HG03280 (cell line): ENCODE measurements around the gene ZNF93.
"Not testable (repeated sequence)": the region's sequence is repeated elsewhere in the genome, so short reads cannot be mapped to it uniquely, and the experiment has no call there.

Experiments used
- ATAC-seq: cut with Tn5 transposase; IDR thresholded peaks from one replicate; pipeline ENCODE4 v1.9.1; 2021; ENCODE audit warnings: mild to moderate bottlenecking, moderate library complexity; ENCODE audit not compliant: unreplicated experiment

Gene ZNF93

GRCh38 chr19:19937403-19937802 lies 36.7 kb downstream of the ZNF93 start:
- ATAC-seq: no peak

GRCh38 chr19:19938449-19938848 lies 37.7 kb downstream of the ZNF93 start:
- no peak for ATAC-seq

- no peak for ATAC-seq
Measured at GRCh38 chr19:19943848-19944582, 43.3 kb downstream of the ZNF93 start.

GRCh38 chr19:19944583-19944880 lies 43.8 kb downstream of the ZNF93 start:
- no peak for ATAC-seq

GRCh38 chr19:19946226-19946625 lies 45.5 kb downstream of the ZNF93 start:
- ATAC-seq: no peak

GRCh38 chr19:19948800-19949199 lies 48.1 kb downstream of the ZNF93 start:
- ATAC-seq: no peak

- ATAC-seq: no peak
Measured at GRCh38 chr19:19955208-19955607, 54.5 kb downstream of the ZNF93 start.

- no peak for ATAC-seq
Measured at GRCh38 chr19:19956434-19957075, 55.8 kb downstream of the ZNF93 start.

GRCh38 chr19:19957766-19958165 lies 57.0 kb downstream of the ZNF93 start:
- ATAC-seq: not testable (repeated sequence)

GRCh38 chr19:19959151-19959799 lies 58.5 kb downstream of the ZNF93 start:
- ATAC-seq: not testable (repeated sequence)

- ATAC-seq: no peak
Measured at GRCh38 chr19:19964416-19964815, 63.7 kb downstream of the ZNF93 start.

GRCh38 chr19:19966126-19966525 lies 65.4 kb downstream of the ZNF93 start:
- ATAC-seq: not testable (repeated sequence)

- ATAC-seq: no peak
Measured at GRCh38 chr19:19966862-19967261, 66.1 kb downstream of the ZNF93 start.
